ENCODE measurements around the gene PPFIA1.

Gene PPFIA1

DNA sequence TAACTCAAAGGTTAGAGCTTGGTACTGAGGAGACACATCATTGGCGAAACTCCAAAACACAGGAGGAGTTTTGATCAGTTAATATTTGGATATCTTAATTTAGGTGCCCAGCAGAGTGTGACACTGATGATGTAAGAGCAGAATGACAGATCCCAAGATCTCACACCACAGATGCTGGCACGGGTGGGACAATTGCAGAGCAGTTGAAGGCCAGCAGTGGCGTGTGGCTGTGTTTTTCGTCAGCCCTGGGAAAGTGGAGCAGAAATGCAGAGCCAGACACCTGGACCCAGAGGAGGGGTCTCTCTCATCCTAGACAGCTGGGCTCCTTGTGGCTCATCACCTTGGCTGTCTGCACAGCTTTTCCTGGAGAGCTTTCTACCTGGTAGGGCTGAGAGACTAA lies 68.1 kb downstream of the PPFIA1 start:
- peaks cover 75% of the 10 kb centered on the region for H3K36me3 ChIP-seq (ENCODE audit: low read depth)
- no peak overlapping the region for H3K27ac ChIP-seq (ENCODE audit: poor library complexity, severe bottlenecking)
- H3K4me1 ChIP-seq (ENCODE audit: insufficient read depth, poor library complexity, severe bottlenecking) = no peaks in the 10 kb centered on the region
- TF ChIP-seq, protein P1, sequence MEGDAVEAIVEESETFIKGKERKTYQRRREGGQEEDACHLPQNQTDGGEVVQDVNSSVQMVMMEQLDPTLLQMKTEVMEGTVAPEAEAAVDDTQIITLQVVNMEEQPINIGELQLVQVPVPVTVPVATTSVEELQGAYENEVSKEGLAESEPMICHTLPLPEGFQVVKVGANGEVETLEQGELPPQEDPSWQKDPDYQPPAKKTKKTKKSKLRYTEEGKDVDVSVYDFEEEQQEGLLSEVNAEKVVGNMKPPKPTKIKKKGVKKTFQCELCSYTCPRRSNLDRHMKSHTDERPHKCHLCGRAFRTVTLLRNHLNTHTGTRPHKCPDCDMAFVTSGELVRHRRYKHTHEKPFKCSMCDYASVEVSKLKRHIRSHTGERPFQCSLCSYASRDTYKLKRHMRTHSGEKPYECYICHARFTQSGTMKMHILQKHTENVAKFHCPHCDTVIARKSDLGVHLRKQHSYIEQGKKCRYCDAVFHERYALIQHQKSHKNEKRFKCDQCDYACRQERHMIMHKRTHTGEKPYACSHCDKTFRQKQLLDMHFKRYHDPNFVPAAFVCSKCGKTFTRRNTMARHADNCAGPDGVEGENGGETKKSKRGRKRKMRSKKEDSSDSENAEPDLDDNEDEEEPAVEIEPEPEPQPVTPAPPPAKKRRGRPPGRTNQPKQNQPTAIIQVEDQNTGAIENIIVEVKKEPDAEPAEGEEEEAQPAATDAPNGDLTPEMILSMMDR (IDR thresholded peaks at IDR 0.05; ENCODE audit: poor library complexity, severe bottlenecking) = no peak
- no peaks in the 10 kb centered on the region for H3K27me3 ChIP-seq (ENCODE audit: insufficient read depth, poor library complexity, severe bottlenecking)
- H3K4me3 ChIP-seq (ENCODE audit: severe bottlenecking) = no peak overlapping the region
- ATAC-seq (ENCODE audit: low read depth) = no peak
- DNase-seq (ENCODE audit: low spot score) = no peak
- H3K9me3 ChIP-seq (ENCODE audit: severe bottlenecking) = no peaks in the 10 kb centered on the region

- TF ChIP-seq, protein P1 (IDR thresholded peaks at IDR 0.05; ENCODE audit: poor library complexity, severe bottlenecking) = no peak
- DNase-seq (ENCODE audit: low spot score) (no peak), ATAC-seq (ENCODE audit: low read depth) (no peak)
- H3K27ac ChIP-seq (ENCODE audit: poor library complexity, severe bottlenecking) = no peak overlapping the region
- no peaks in the 10 kb centered on the region for H3K4me1 ChIP-seq (ENCODE audit: insufficient read depth, poor library complexity, severe bottlenecking)
- no peak overlapping the region for H3K4me3 ChIP-seq (ENCODE audit: severe bottlenecking)
- H3K36me3 ChIP-seq (ENCODE audit: low read depth) = peaks cover 75% of the 10 kb centered on the region
- H3K9me3 ChIP-seq (ENCODE audit: severe bottlenecking) = no peaks in the 10 kb centered on the region
- H3K27me3 ChIP-seq (ENCODE audit: insufficient read depth, poor library complexity, severe bottlenecking) = no peaks in the 10 kb centered on the region
Observed at GRCh38 chr11:70339066-70339465, 68.6 kb downstream of the PPFIA1 start.

DNA sequence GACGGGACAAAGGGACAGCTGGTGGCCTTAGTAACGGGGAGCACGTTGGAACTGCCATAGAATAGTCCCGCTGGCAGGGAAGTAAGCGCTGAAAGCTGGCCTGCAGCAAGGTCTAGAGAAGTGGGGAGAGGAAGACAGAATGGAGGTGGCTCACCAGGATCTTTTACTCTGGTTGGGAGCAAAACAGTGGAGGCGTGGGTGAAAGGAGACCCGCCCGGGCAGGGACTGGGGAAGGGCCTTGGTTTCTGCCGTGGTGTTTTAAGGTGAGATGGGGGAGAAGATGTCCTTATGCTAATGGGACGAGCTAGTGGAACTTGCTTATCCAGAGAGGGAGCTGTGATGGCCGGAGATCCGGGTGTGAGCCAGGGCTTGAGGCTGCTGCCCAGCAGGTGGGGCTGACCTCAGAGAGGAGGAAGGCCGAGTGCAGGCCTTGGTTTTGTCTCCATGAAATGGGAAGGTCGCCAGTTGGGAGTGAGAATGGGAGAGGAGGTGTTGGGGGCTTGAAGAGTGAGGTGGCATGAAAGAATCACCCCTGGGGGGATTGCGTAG lies 71.5 kb downstream of the PPFIA1 start:
- peaks cover 62% of the 10 kb centered on the region for H3K36me3 ChIP-seq (ENCODE audit: low read depth)
- ATAC-seq (ENCODE audit: low read depth) = no peak
- no peaks in the 10 kb centered on the region for H3K9me3 ChIP-seq (ENCODE audit: severe bottlenecking)

GRCh38 chr11:70343636-70344035 lies 73.1 kb downstream of the PPFIA1 start:
- H3K36me3 ChIP-seq (ENCODE audit: low read depth) = peaks cover 52% of the 10 kb centered on the region

More for the DNA sequence above, 71.5 kb downstream of the PPFIA1 start:
- Histone ChIP-seq H3K4me1 (ENCODE audit: insufficient read depth, poor library complexity, severe bottlenecking) (no peaks in the 10 kb centered on the region), H3K4me3 (ENCODE audit: severe bottlenecking) (no peak overlapping the region), H3K27me3 (ENCODE audit: insufficient read depth, poor library complexity, severe bottlenecking) (no peaks in the 10 kb centered on the region), H3K27ac (ENCODE audit: poor library complexity, severe bottlenecking) (no peak overlapping the region)
- TF ChIP-seq, protein P1 (IDR thresholded peaks at IDR 0.05; ENCODE audit: poor library complexity, severe bottlenecking) = no peak
- no peak for DNase-seq (ENCODE audit: low spot score)

DNA sequence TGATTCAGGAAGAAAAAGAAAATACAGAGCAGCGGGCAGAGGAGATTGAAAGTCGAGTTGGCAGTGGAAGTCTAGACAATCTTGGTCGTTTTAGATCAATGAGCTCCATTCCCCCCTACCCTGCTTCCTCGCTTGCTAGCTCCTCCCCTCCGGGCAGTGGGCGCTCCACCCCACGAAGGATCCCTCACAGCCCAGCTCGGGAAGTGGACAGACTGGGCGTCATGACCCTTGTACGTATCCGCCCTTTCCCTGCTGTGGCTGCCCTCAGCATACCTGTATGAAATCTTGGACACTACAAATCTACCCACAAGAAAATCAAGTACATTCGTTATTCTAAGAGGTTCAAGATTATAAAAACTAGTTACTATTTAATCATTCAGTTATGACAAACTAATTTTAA lies 77.7 kb downstream of the PPFIA1 start:
- H3K36me3 ChIP-seq (ENCODE audit: low read depth) = peaks cover 55% of the 10 kb centered on the region
- H3K27me3 ChIP-seq (ENCODE audit: insufficient read depth, poor library complexity, severe bottlenecking) = no peaks in the 10 kb centered on the region
- TF ChIP-seq, protein P1 (IDR thresholded peaks at IDR 0.05; ENCODE audit: poor library complexity, severe bottlenecking) = no peak
- no peak overlapping the region for H3K4me3 ChIP-seq (ENCODE audit: severe bottlenecking)
- ATAC-seq (ENCODE audit: low read depth) (no peak), DNase-seq (ENCODE audit: low spot score) (no peak)
- no peak overlapping the region for H3K27ac ChIP-seq (ENCODE audit: poor library complexity, severe bottlenecking)
- H3K4me1 ChIP-seq (ENCODE audit: insufficient read depth, poor library complexity, severe bottlenecking) = no peaks in the 10 kb centered on the region
- no peaks in the 10 kb centered on the region for H3K9me3 ChIP-seq (ENCODE audit: severe bottlenecking)

More at GRCh38 chr11:70343636-70344035, 73.1 kb downstream of the PPFIA1 start:
- DNase-seq (ENCODE audit: low spot score) (no peak), ATAC-seq (ENCODE audit: low read depth) (no peak)
- Histone ChIP-seq H3K9me3 (ENCODE audit: severe bottlenecking) (no peaks in the 10 kb centered on the region), H3K27me3 (ENCODE audit: insufficient read depth, poor library complexity, severe bottlenecking) (no peaks in the 10 kb centered on the region), H3K27ac (ENCODE audit: poor library complexity, severe bottlenecking) (no peak overlapping the region), H3K4me1 (ENCODE audit: insufficient read depth, poor library complexity, severe bottlenecking) (no peaks in the 10 kb centered on the region), H3K4me3 (ENCODE audit: severe bottlenecking) (no peak overlapping the region)
- TF ChIP-seq, protein P1 (IDR thresholded peaks at IDR 0.05; ENCODE audit: poor library complexity, severe bottlenecking) = no peak

Measured in RWPE2 (cell line).